ENCODE data around the gene SMARCB1. TPM values are rescaled to one million over a fixed set of nuclear protein-coding genes. Genes with fewer than 3 reads are reported as not detected.

The SMARCB1 gene
- total and polyA plus RNA-seq, 2 donors (not counting 3 experiments of a cell fraction or from before 2014, with no cell fraction given), result 113 to 148 TPM

- no peak for TF ChIP-seq JUN (IDR thresholded peaks at IDR 0.05; ENCODE audit: borderline replicate concordance, insufficient read depth, insufficient read length, low read depth)
- TF ChIP-seq POLR2A (IDR thresholded peaks at IDR 0.05; ENCODE audit: low read depth, low read length), result no peak
- no peak for TF ChIP-seq MAX (IDR thresholded peaks at IDR 0.05; ENCODE audit: insufficient read depth, insufficient read length)
- TF ChIP-seq EZH2 (IDR thresholded peaks at IDR 0.05; ENCODE audit: borderline replicate concordance, low read depth, low read length, severe bottlenecking), result no peak
- no peak for TF ChIP-seq MYC (IDR thresholded peaks at IDR 0.05; ENCODE audit: low read depth, low read length)
- TF ChIP-seq, protein P1, sequence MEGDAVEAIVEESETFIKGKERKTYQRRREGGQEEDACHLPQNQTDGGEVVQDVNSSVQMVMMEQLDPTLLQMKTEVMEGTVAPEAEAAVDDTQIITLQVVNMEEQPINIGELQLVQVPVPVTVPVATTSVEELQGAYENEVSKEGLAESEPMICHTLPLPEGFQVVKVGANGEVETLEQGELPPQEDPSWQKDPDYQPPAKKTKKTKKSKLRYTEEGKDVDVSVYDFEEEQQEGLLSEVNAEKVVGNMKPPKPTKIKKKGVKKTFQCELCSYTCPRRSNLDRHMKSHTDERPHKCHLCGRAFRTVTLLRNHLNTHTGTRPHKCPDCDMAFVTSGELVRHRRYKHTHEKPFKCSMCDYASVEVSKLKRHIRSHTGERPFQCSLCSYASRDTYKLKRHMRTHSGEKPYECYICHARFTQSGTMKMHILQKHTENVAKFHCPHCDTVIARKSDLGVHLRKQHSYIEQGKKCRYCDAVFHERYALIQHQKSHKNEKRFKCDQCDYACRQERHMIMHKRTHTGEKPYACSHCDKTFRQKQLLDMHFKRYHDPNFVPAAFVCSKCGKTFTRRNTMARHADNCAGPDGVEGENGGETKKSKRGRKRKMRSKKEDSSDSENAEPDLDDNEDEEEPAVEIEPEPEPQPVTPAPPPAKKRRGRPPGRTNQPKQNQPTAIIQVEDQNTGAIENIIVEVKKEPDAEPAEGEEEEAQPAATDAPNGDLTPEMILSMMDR (IDR thresholded peaks at IDR 0.05; ENCODE audit: extremely low read depth in 1 of 2, insufficient read depth in 1 of 2, low read depth in 1 of 2, low read length in 2 of 2), result no peak
- no peak for TF ChIP-seq FOS (IDR thresholded peaks at IDR 0.05; ENCODE audit: borderline replicate concordance, insufficient read depth, low read length)
- no peak for TF ChIP-seq GATA2 (IDR thresholded peaks at IDR 0.05; ENCODE audit: insufficient read depth, insufficient read length, low read depth, low read length)
- no peak for TF ChIP-seq POLR2AphosphoS5 (IDR thresholded peaks at IDR 0.05; ENCODE audit: insufficient read depth, low read depth, low read length)
- no peak for FAIRE-seq
Observed at GRCh38 chr22:23777776-23778576, 8.8 kb upstream of the SMARCB1 start.

More at GRCh38 chr22:23777776-23778576, 8.8 kb upstream of the SMARCB1 start:
- ChIA-PET POLR2A (no interaction called here), CTCF (interaction anchor here (0.6 to 1.3 kb wide), 5 partner anchors 9 to 72 kb away, joined by 3 to 6 read pairs (median 3); partner anchors contain the start of gene SMARCB1)
- dilution Hi-C loops (cut with MboI; ENCODE audit: extremely low pct_ligation_motif_present, low sequenced_read_pairs), result no loop called here
- Histone ChIP-seq H3K79me2 (ENCODE audit: control insufficient read depth, insufficient read depth, low read length) (no peaks in the 10 kb centered on the region), H3K4me3 (replicated peaks in 1 of 3; ENCODE audit: insufficient read depth in 1 of 3, low read depth in 1 of 3, low read length in 3 of 3) (no peak overlapping the region), H3K27me3 (ENCODE audit: control insufficient read depth in 2 of 2, insufficient read depth in 2 of 2, low read length in 2 of 2) (no peaks in the 10 kb centered on the region), H3K4me2 (ENCODE audit: insufficient read depth, low read length) (no peak overlapping the region), H3K9me1 (replicated peaks; ENCODE audit: control insufficient read depth, extremely low read depth, insufficient read depth, low read length) (no peaks in the 10 kb centered on the region), H4K20me1 (replicated peaks; ENCODE audit: control insufficient read depth, extremely low read depth, insufficient read depth, low read length) (no peaks in the 10 kb centered on the region), H3K27ac (ENCODE audit: insufficient read depth, low read depth, low read length) (no peak overlapping the region), H3K4me1 (ENCODE audit: control insufficient read depth, extremely low read depth, insufficient read depth, low read length) (peaks cover 3% of the 10 kb centered on the region), H2AFZ (ENCODE audit: low read depth, low read length) (no peak overlapping the region), H3K9ac (replicated peaks; ENCODE audit: extremely low read depth, insufficient read depth, low read length) (no peak overlapping the region), H3K36me3 (ENCODE audit: control insufficient read depth in 2 of 2, extremely low read depth in 1 of 2, insufficient read depth in 2 of 2, low read length in 2 of 2) (no peaks in the 10 kb centered on the region), H3K9me3 (replicated peaks; ENCODE audit: control insufficient read depth, insufficient read depth, low read length) (no peaks in the 10 kb centered on the region)
- DNase-seq (ENCODE audit: low read depth, low spot score), result no peak
- intact Hi-C loops (cut with micrococcal nuclease), result no loop called here
- no TSS peak for BruUV-seq (replicated peaks)

Measured in endothelial cell of umbilical vein (primary cell).